ENCODE data around the gene SDHAF3. TPM values are rescaled to one million over a fixed set of nuclear protein-coding genes. Genes with fewer than 3 reads are reported as not detected.
A peak's percentile ranks its signal among the peaks of the same experiment; 100 is the strongest.
"Not testable (repeated sequence)": the region's sequence is repeated elsewhere in the genome, so short reads cannot be mapped to it uniquely, and the experiment has no call there.

Gene SDHAF3
- 19.3 TPM for total RNA-seq
- long read RNA-seq, transcript SDHAF3-202 (2 exons, 2,060 nt), result major isoform, 23 of 24 reads
- long read RNA-seq, partial matches to known transcripts, result 0 of 24 reads
- long read RNA-seq, other reads (novel, unspliced or antisense), result 1 of 24 reads

DNA sequence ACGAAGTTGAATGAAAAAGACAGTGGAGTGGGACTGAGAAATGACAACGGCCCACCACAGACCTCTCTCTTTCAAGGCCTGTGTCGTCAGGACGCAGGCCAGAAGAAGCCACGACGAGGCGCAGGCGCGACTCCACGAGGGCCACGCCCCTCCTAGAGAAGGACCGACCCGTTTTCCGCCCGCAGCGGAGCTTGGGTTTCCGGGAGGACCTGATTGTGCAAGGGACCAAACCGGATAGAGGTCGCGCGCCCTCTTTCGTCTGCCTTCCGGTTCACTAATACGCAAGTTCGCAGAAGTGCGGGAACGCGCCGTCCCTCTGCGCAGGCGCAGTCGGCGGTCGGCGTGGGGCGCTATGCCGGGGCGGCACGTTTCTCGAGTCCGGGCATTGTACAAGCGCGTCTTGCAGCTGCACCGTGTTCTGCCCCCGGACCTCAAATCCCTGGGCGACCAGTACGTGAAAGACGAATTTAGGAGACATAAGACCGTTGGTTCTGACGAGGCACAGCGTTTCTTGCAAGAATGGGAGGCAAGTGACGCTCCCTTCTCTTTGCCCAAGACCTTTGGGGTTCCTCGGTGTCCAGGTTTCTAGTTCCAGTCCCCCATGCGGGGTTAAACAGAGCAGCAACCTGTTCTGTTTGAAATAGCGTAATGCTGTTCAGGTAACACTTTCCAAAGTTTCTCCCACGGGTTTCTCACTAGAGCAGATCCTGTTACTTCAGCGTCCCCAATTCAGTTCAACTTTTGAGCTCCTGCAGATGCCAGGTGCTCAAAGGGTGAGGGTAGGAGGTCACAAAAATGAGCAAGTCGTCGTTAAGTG is at the start of gene SDHAF3:
Gene SDHAF3 (plus strand): TSS at position 327 of the 817 bp plus-strand sequence. CDS start 26 bp downstream, at position 353.
- intact Hi-C loops (cut with DNase I), result no loop called here
- DNase-seq, result peak; percentile 98
- peak; percentile 100 for ATAC-seq (ENCODE audit: poor library complexity)

DNA sequence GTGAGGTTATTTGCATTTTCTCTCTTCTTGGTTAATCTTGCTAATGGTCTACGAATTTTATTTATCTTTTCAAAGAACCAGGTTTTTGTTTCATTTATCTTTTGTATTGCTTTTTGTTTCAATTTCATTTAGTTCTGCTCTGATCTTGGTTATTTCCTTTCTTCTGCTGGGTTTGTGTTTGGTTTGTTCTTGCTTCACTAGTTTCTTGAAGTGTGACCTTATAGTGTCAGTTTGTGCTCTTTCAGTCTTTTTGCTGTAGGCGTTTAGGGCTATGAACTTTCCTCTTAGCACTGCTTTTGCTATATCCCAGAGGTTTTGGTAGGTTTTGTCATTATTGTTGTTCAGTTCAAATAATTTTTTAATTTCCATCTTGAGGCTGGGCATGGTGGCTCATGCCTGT is 45.5 kb upstream of the SDHAF3 start:
- DNase-seq; ATAC-seq (ENCODE audit: poor library complexity); intact Hi-C loops (cut with DNase I): not testable (repeated sequence)

DNA sequence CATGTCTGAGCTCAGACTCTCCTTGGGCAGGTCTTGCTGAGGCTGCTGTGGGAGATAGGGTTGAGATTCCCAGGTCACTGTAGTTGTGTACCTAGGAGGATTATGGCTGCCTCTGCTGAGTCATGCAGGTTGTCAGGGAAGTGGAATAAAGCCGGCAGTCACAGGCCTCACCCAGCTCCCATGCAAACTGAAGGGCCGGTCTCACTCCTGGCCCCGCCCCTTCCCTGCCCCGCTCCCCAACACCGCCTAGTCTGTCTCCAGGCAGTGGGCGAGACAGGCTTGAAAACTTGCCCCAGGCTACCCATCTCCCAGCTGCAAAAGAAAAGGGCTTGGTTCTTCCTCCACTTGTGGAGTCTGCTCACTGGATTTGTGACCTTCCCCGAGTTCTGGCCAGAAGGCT is 41.6 kb upstream of the SDHAF3 start:
- ATAC-seq (ENCODE audit: poor library complexity) (no peak), DNase-seq (no peak)
- intact Hi-C loops (cut with DNase I), result no loop called here

DNA sequence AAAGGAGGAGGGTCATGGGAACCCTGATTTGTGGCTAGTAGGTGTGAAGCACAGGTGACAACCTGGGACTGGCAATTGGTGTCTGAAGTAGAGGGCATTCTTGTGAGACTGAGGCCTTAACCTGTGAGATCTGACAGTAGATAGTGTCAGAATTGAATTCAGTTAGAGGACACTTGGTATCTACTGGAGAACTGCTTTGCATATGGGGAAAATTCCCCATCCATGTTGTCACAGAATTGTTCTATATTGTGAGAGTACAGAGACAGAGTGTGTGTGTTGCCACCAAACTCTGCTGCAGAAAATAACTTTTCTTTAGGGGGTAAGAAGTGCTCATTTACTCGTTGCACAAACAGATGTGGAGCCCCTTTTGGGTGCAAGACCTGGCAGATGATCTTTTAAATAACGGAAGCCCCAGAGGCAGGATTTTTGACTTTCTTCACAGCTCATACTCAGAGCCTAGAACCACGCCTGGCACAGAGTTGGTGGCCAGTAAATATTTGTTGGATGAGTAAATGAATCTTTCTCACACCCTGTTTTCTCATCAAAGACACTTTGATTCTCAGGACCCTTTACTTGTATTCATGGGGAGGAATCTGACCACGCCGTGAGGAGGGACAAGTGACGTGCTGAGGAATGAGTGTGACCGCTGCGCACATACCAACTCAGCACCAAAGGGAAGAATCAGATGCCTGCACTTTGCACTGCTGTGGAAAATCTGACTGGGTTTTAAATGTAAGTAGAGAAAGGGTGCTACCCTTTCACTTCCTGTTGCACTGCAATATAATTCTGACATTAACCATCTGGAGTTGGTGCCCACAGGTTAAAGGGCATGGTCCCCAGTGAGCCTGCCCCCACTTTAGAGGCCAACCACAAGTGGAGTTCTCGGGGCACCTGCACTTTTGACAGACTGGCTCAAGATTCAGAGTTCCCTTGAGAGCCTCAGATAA is 39.2 kb upstream of the SDHAF3 start:
- intact Hi-C loops (cut with DNase I), result no loop called here
- ATAC-seq (ENCODE audit: poor library complexity) (no peak), DNase-seq (no peak)

DNA sequence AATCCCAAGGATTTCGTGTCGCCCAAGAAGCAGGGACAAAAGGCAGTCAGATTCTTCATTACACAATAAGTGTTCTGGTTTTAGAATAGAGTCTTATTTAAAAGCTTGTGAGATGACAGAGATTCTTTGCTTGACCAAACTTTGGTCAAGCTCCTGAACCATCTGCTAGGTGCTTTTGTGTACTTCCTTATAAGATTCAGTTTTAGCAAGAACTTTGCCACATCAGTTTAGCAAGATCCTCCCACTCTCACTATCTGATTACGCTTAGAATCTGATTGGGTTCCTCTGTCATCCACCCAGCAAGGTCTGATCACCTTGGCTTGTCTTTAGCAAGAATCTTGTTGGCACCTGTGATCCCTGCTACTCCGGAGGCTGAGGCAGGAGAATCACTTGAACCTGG is 38.2 kb upstream of the SDHAF3 start:
- DNase-seq (no peak), ATAC-seq (ENCODE audit: poor library complexity) (no peak)
- intact Hi-C loops (cut with DNase I), result no loop called here

DNA sequence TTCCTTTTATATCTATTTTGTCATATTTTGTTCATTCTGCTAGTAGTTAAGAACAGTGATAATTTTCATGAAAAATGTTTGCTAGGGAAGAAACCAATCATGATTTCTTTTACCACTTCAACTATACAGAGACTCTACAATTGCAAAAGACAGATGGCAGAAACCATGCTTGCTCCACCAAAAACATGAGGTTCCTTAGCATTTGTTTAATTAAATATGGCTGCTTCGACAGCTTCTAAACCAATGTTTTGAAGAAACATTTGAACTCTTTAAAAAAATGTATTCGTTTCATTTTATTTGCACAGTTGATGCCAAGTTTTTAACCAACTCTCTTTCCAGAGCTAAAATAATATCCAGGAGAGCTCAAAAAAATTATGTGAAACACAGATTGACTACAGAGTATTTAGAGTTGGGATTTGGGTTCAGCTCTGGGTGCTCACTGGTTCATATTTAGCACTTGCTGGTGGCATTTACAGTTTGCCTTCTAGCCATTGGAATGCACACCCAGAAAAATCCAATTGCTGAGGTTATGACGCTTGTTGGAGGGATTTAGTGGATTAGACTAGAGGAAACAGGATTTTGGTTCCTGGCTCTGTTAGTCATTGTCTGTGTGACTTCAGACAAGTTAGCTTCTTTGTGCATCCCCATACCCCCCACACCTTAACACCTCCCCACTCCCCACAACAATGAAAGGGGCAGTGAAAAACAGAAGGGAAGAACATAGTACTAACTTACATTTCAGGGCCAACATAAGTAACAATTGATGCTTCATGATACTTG is 35.8 kb upstream of the SDHAF3 start:
- DNase-seq (no peak), ATAC-seq (ENCODE audit: poor library complexity) (no peak)
- intact Hi-C loops (cut with DNase I), result no loop called here

DNA sequence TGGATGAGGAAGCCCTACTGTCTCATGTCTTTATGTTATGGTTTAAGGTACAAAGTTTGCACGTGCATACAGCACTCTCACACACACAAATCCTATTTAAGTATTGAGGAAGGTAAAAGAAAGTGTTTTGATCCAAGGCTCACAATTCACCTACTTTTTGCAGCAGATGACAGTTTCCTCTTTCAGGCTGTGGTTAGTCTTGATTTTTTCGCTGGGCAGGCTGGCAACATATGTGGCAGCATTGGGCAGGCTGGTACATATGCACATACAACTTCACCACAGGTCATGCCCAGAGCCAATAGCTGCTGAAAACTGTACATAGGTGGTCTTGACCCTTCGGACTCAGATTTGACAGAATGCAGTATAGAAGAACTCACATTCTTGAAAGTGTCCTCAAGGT is 29.1 kb upstream of the SDHAF3 start:
- DNase-seq, result no peak
- intact Hi-C loops (cut with DNase I), result no loop called here
- no peak for ATAC-seq (ENCODE audit: poor library complexity)

DNA sequence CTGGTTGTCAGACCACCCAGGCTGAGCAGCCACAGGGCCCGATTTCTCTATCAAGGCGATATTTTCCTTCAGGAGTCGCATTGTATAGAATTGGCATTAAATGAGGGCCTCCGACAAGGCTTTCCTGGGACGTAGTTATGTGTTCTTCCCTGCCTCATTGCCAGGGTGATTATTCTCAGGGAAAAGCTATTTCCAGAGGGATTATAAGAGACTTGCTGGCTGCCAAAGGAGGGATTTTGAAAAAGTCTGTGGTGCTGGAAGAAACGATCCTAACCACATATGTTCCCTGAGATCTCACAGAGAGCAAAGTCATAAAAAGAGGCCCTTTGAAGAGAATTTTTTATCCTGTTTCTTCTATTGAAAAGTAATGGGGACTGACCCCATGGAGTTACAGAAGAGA is 27.7 kb upstream of the SDHAF3 start:
- ATAC-seq (ENCODE audit: poor library complexity) (no peak), DNase-seq (no peak)
- intact Hi-C loops (cut with DNase I), result no loop called here

DNA sequence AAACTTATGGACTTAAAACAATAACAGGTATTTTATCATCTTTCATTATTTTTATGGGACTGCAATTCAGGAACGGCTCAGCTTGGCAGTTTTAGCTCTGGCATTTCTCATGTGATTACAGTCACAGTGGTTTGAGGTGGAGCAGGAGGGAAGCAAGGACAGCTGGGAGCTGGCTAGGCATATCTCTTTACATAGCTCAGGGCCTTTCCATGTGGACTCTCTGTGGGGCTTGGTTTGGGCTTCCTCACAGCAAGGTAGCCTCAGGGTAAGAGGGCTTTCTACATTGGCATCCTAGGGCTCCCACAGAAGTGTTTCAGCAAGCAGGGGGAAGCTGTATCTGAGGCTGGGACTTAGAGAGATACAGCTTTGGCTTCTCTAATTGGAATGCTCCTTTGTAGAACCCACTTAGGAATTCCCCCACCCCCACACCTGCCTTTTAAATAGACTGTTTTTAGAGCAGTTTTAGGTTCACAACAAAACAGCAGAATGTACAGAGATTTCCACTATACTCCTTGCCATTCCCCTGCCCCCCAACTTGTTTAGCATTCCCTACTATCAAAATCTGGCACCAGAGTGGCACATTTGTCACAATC is 26.6 kb upstream of the SDHAF3 start:
- DNase-seq (no peak), ATAC-seq (ENCODE audit: poor library complexity) (no peak)
- intact Hi-C loops (cut with DNase I), result no loop called here

DNA sequence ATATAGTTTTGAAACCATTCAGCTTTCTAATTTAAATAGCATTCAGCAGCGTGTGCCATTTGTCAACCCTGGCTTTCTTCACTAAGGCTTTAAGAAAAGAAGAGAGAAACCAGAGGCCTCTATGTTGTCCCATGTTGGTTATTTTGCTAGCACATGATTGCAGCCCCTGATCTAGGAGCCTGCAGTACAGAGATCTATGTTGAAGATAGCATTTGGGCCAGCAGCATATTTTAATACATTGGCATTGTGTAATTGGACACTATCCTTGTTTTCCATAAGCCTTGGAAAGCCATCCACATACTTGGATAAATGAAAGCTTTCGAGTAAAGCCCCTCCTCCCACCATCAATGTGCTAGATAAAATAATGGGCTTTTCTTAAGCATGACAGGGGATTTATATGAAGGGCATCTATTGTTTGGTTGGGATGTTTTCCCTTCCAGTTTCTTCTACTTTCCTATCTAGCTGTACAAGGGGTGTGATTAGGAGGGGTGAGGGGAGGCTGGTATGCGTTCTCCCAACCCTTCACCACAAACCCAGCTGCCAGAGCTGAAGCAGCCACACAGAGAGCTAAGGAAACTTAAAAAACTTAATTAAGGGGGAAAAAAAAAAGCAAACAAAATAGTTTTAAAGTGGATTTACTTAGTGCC is 23.1 kb upstream of the SDHAF3 start:
- intact Hi-C loops (cut with DNase I), result no loop called here
- DNase-seq (no peak), ATAC-seq (ENCODE audit: poor library complexity) (no peak)

DNA sequence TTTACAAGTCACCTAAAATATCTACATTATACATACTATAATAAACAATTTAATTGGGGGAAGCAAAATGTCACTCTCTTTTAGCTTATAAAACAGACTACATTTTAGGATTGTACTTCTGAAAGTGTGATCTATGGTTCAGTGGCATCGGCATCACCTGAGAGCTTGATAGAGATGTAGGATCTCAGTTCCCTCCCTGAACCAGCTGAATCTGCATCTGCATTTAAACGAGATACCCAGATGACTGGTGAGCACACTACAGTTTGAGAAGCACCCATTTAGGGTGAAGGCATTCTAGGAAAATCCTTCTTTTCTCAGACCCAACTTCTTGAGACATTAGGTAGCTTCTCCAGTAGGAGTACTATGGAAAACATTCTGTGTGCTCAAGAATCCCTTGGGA is 21.5 kb upstream of the SDHAF3 start:
- DNase-seq (no peak), ATAC-seq (ENCODE audit: poor library complexity) (no peak)
- intact Hi-C loops (cut with DNase I), result no loop called here

DNA sequence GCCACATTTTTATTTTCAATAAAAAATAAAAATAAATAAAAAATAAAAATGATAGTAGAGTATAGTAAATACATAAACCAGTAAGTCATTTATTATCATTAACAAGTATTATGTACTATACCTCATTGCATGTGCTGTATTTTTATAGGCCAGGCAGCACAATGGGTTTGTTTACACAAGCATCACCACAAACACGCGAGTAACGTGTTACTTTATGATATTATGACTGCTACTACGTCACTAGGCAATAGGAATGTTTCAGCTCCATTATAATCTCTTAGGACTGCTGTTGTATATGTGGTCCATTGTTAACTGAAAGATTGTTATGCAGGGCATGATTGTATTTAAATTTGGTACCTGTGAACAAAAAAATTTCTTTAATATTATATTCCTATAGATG is 20.8 kb upstream of the SDHAF3 start:
- DNase-seq (no peak), ATAC-seq (ENCODE audit: poor library complexity) (no peak)
- intact Hi-C loops (cut with DNase I), result no loop called here

DNA sequence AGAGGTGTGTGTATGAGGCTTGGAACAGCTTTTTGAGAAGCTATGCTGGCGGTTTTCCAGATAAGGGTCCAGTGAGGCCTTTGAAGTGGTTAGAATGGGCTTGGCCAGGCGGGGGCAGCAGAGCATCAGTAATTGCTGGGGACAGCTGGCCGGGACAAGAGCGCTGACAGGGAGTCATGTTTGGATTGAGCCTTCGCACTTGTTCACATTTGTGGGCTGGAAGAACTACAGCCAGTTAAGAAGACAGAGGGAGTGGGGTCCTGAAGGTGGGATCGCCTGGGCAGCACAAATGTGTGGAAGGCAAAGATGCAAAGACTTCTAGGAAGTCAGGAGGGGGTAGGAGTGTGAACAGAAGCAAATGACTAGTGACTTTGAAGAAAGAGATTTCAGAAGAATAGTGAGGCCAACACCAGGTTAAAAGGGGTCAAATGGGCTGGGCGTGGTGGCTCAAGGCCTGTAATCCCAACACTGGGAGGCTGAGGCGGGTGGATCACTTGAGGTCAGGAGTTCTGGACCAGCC is 12.7 kb upstream of the SDHAF3 start:
- ATAC-seq (ENCODE audit: poor library complexity) (peak; percentile 97), DNase-seq (peak; percentile 91)
- intact Hi-C loops (cut with DNase I), result loop anchor here (2.0 to 5.0 kb wide), 2 partner anchors 74 to 733 kb away; no protein-coding TSS in a partner anchor

DNA sequence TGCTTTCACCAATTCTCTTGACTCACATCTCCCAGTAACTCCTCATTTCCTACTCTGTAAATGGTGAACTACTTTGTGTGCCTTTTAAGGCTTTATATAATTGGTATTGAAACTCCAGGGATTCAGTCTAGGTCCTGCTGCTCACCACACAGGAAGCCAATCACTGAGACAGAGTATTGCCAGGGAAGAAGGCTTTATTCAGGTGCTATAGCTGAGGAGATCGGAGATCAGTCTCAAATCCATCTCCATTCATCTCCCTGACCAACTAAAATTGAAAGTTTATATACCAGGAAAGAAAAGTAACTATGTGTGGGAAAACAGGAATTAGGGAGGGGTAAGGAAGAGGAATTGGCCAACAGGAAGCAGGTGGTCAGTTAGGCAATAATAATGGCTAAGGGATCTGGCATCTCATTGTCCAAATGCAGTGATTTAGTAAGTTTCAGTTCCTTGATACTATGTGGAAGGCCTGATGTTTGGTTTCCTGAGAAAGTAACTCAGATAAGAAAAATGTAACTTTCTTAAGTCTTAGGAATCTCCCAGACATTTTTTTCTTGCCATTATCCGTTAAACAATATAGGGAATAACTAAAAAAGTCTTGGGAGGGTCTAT is 10.2 kb upstream of the SDHAF3 start:
- intact Hi-C loops (cut with DNase I), result no loop called here
- DNase-seq, result no peak
- no peak for ATAC-seq (ENCODE audit: poor library complexity)

DNA sequence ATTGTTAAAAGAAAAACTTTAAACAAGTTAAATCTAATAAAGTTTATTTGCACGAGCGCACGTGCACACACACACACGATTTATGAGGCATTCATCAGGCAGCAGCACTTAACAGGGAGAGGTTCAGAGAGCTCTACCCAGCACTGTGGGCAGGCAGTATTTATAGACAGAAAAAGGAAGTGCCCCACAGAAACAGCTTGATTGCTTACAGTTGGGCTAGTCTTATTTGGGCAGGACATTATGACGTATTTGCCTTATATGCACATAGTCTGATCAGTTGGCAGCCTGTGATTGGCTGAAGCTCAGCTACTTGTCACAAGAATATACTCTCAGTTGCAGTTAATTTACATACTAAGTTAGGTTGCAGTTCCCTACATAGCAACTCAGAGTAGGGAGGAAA is 1.2 kb upstream of the SDHAF3 start:
- ATAC-seq (ENCODE audit: poor library complexity) (no peak), DNase-seq (no peak)
- intact Hi-C loops (cut with DNase I), result no loop called here

DNA sequence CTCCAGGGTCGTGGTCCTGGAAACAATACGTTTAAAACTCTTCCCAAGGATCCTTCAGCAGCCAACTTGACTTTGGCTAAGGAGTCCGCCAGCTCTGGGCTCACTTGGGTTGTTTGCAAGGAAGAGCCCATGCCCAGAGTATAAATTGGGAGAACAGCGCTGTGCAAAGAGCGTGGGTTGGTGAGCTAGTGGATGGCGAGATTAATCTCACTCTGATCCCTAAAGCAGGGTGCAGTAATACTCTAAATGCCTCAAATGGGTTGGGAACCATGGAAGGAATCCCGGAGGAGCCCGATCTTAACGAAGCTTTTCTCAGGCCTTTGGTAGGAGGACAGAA is 495 bp upstream of the SDHAF3 start:
- ATAC-seq (ENCODE audit: poor library complexity), result peak; percentile 13
- intact Hi-C loops (cut with DNase I), result no loop called here
- no peak for DNase-seq

DNA sequence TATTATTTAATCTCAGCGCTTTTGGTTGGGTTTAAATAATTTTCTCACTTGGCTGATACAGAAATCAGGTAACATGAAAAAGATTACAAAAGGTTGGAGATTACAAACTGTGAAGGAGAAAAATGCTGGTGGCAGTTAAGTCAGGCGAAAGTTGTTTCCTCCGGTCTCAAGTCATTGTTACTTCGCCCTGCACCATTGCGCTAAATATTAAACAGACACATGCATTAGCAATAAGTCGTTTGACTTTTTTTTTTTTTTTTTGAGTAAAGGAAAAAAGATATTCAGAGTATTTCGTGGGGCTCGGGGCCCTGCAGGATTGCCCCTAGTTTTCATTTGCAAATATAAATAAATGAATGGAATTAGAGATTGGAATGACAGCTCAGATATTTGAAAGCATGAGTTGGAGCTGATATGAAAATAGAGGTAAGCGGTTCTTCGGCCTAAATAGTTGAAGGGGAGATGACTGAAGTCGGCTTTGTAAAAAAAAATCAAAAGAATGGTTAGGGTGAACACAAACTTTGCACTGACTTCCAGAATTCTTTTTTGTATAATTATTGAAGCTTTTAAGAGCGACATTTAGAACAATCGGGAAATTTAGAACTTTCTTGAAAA is 914 bp downstream of the SDHAF3 start:
- intact Hi-C loops (cut with DNase I), result no loop called here
- DNase-seq (no peak), ATAC-seq (ENCODE audit: poor library complexity) (no peak)
